Activated CD4-positive, alpha-beta T cell treated with anti-CD3 and anti-CD28 coated beads, Interleukin-2, amount 10 ng/mL, durations not matched to agents 24 days and 14 days (primary cell): ENCODE data around the gene FSCN2. TPM values are rescaled to one million over a fixed set of nuclear protein-coding genes. Genes with fewer than 3 reads are reported as not detected.

Experiments
- DNase-seq: peaks from one replicate; pipeline ENCODE4 v3.0.0; 2022
- H3K27ac Mint-ChIP-seq: one replicate; pipeline ENCODE4 v1.8.0; 2022; ENCODE audit warnings: mild to moderate bottlenecking, mixed read lengths
- H3K27me3 Mint-ChIP-seq: one replicate; pipeline ENCODE4 v1.8.0; 2022; ENCODE audit warnings: mixed read lengths
- H3K36me3 Mint-ChIP-seq: one replicate; pipeline ENCODE4 v1.8.0; 2022; ENCODE audit warnings: low read depth, mild to moderate bottlenecking, mixed read lengths
- H3K4me1 Mint-ChIP-seq: one replicate; pipeline ENCODE4 v1.8.0; 2021; ENCODE audit warnings: mixed read lengths
- H3K4me3 Mint-ChIP-seq: one replicate; pipeline ENCODE4 v1.8.0; 2022; ENCODE audit warnings: mild to moderate bottlenecking, moderate library complexity, mixed read lengths
- H3K9me3 Mint-ChIP-seq: one replicate; pipeline ENCODE4 v1.8.0; 2021; ENCODE audit warnings: mixed read lengths
- intact Hi-C: fragments of 100-400 bp; cut with micrococcal nuclease; formaldehyde crosslinking; loops from one replicate; pipeline ENCODE4 v1.15.1; 2023
- total RNA-seq: library from RNA; stranded (reverse); gene quantifications from 2 replicates; pipeline ENCODE4 v1.2.3, GENCODE V29; 2022

Gene FSCN2
- total RNA-seq, 1 donor from 2014 or later: 0.51 TPM

DNA sequence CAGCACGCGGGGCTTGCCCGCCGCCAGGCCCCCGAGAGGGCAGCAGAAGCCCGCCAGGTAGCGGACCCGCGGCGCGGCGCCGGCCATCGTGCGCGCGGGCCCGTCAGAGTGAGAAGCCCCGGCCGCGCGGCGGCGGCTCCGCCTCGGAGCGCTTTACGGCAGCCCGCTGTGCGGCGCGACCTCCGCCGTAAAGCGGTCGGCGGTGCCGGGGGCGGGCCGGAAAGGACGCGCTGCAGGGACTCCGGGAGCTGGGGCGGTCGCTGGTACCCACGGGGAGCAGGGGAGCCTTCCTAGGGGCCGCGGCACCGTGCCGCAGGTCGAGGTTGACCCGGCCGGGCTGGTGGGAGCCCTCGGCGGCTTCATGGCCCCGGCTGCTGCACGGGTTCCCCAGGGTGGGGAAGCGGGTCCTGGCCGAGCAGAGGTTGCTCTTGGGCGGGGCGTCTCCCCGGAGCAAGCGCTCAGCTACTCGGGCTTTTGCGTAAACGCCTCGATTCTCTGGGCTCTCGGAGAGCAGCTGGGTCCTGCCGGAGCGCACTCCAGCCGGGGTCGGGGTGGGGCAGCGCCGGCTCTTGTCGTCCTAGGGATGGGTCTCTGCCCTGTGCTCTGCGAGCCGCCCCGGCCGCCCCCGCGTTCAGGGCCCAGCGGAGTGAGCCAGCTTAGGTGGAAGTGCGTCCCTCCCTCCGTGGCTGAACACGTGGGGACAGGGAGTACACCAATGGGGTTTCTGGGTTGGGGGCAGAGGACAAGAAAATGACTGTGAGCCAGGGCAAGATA is 24.3 kb downstream of the FSCN2 start, which contains the start of gene FAAP100:
TSS of gene FAAP100 (minus strand) at position 110 of the 774 bp plus-strand sequence. CDS start at position 87, 23 bp downstream.
- intact Hi-C loops: loop anchor here (1.0 to 5.0 kb wide), 5 partner anchors 40 to 313 kb away; partner anchors contain the start of genes ACTG1, MRPL12, NDUFAF8 and TEPSIN
- Mint-ChIP-seq H3K36me3 (peaks cover 26% of the 10 kb centered on the region), H3K4me1 (peaks cover 24% of the 10 kb centered on the region), H3K27me3 (no peaks in the 10 kb centered on the region), H3K27ac (peak within 1 kb of the TSS; percentile 94), H3K9me3 (no peaks in the 10 kb centered on the region), H3K4me3 (peak within 1 kb of the TSS; percentile 91)
- DNase-seq: peak; percentile 96

DNA sequence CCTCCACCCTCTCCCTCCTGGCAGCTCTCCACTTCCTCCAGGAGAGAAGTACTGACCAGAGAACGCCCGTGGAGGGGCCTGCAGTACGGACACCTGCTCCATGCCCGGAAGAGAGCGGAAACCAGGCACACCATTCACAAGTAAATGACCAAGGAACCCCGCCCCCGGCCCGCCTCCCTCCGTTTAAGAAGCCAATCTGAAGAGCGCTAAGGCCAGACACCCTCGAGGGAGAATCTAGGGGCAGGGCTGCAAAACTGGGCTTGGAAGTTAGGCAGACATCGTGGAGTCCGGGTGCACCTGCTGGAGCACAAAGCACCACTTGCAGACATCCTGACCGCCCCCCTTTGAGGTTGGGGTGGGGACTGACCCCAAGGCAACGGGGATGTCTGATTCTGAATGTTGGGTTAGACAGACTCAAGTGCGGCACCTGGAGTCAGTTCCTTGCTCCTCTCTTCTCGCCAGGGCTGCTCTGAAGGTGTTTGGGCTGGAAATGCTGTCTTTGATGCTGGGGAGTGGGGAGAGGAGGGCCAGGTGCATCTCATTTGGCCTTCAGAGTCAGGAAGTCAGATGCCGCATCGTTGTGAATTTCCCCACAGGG is 24.9 kb downstream of the FSCN2 start:
- peak overlapping the region; percentile 94 for H3K27ac Mint-ChIP-seq
- peak overlapping the region; percentile 91 for H3K4me3 Mint-ChIP-seq
- H3K4me1 Mint-ChIP-seq: peaks cover 24% of the 10 kb centered on the region
- no peaks in the 10 kb centered on the region for H3K27me3 Mint-ChIP-seq
- intact Hi-C loops: loop anchor here (1.0 to 5.0 kb wide), 5 partner anchors 40 to 314 kb away; partner anchors contain the start of genes ACTG1, MRPL12, NDUFAF8 and TEPSIN
- H3K9me3 Mint-ChIP-seq: no peaks in the 10 kb centered on the region
- peak; percentile 92 for DNase-seq
- H3K36me3 Mint-ChIP-seq: peaks cover 31% of the 10 kb centered on the region

GRCh38 chr17:81553616-81554181 is 25.5 kb downstream of the FSCN2 start:
- Mint-ChIP-seq H3K9me3 (no peaks in the 10 kb centered on the region), H3K27ac (peak overlapping the region; percentile 94), H3K4me1 (peaks cover 24% of the 10 kb centered on the region), H3K36me3 (peaks cover 34% of the 10 kb centered on the region), H3K27me3 (no peaks in the 10 kb centered on the region), H3K4me3 (peak overlapping the region; percentile 91)
- intact Hi-C loops: loop anchor here (1.0 to 5.0 kb wide), 5 partner anchors 41 to 314 kb away; partner anchors contain the start of genes ACTG1, MRPL12, NDUFAF8 and TEPSIN
- DNase-seq: no peak

GRCh38 chr17:81556175-81556691 is 28.1 kb downstream of the FSCN2 start:
- Mint-ChIP-seq H3K9me3 (no peaks in the 10 kb centered on the region), H3K27me3 (no peaks in the 10 kb centered on the region), H3K4me1 (peaks cover 17% of the 10 kb centered on the region), H3K36me3 (peaks cover 25% of the 10 kb centered on the region), H3K4me3 (no peak overlapping the region), H3K27ac (no peak overlapping the region)
- intact Hi-C loops: no loop called here
- DNase-seq: no peak

- no peak overlapping the region for H3K27ac Mint-ChIP-seq
- H3K4me3 Mint-ChIP-seq: no peak overlapping the region
- peaks cover 23% of the 10 kb centered on the region for H3K36me3 Mint-ChIP-seq
- H3K27me3 Mint-ChIP-seq: no peaks in the 10 kb centered on the region
- H3K4me1 Mint-ChIP-seq: peaks cover 13% of the 10 kb centered on the region
- DNase-seq: no peak
- intact Hi-C loops: no loop called here
- no peaks in the 10 kb centered on the region for H3K9me3 Mint-ChIP-seq
These were observed 28.7 kb downstream of the FSCN2 start for GRCh38 chr17:81556863-81557262.

GRCh38 chr17:81557276-81558114 is 29.3 kb downstream of the FSCN2 start:
- Mint-ChIP-seq H3K4me1 (peaks cover 13% of the 10 kb centered on the region), H3K4me3 (no peak overlapping the region), H3K27ac (no peak overlapping the region), H3K36me3 (peaks cover 25% of the 10 kb centered on the region), H3K27me3 (no peaks in the 10 kb centered on the region), H3K9me3 (no peaks in the 10 kb centered on the region)
- DNase-seq: no peak
- intact Hi-C loops: no loop called here

DNA sequence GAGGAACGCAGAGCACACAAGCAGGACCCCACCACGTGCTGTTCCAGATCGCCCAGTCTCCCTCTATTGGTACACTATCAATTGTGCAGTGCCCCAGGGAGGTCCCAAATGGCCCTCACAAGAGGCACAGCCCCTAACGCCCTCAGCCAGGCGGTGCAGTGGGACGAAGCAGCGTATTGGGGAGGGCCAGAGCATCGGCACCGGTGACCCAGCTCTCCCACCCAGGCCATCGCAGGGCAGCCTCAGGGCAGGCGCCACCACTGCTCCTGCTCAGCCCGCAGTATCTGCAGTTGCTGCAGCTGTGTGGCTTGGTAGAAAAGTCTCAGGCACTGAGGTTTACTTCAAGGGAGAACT is 29.9 kb downstream of the FSCN2 start:
- peaks cover 13% of the 10 kb centered on the region for H3K4me1 Mint-ChIP-seq
- H3K27me3 Mint-ChIP-seq: no peaks in the 10 kb centered on the region
- peaks cover 28% of the 10 kb centered on the region for H3K36me3 Mint-ChIP-seq
- intact Hi-C loops: no loop called here
- H3K4me3 Mint-ChIP-seq: no peak overlapping the region
- H3K27ac Mint-ChIP-seq: no peak overlapping the region
- DNase-seq: no peak
- H3K9me3 Mint-ChIP-seq: no peaks in the 10 kb centered on the region

- no peak overlapping the region for H3K27ac Mint-ChIP-seq
These were observed 31.0 kb downstream of the FSCN2 start for GRCh38 chr17:81558941-81559806.

DNA sequence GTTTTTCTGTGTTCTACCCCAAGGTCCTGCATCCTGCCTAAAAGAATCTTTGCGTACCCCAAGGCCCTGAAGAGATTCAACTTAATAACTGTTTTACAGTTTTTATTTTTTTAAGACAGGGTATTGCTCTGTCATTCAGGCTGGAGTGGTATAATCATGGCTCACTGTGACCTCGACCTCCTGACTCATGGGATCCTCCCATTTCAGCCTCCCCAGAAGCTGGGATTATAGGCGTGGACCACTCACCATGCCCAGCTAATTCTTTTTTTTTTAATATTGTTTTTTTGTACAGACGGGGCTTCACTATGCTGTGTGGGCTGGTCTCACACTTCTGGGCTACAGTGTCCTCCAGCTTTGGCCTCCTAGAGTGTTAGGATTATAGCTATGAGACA is 33.3 kb downstream of the FSCN2 start:
- intact Hi-C loops: no loop called here
- H3K4me3 Mint-ChIP-seq: no peak overlapping the region
- no peaks in the 10 kb centered on the region for H3K4me1 Mint-ChIP-seq

More at GRCh38 chr17:81558941-81559806, 31.0 kb downstream of the FSCN2 start:
- intact Hi-C loops: no loop called here
- peaks cover 3% of the 10 kb centered on the region for H3K4me1 Mint-ChIP-seq
- H3K9me3 Mint-ChIP-seq: no peaks in the 10 kb centered on the region
- H3K27me3 Mint-ChIP-seq: no peaks in the 10 kb centered on the region
- DNase-seq: no peak
- peaks cover 27% of the 10 kb centered on the region for H3K36me3 Mint-ChIP-seq
- no peak overlapping the region for H3K4me3 Mint-ChIP-seq

DNA sequence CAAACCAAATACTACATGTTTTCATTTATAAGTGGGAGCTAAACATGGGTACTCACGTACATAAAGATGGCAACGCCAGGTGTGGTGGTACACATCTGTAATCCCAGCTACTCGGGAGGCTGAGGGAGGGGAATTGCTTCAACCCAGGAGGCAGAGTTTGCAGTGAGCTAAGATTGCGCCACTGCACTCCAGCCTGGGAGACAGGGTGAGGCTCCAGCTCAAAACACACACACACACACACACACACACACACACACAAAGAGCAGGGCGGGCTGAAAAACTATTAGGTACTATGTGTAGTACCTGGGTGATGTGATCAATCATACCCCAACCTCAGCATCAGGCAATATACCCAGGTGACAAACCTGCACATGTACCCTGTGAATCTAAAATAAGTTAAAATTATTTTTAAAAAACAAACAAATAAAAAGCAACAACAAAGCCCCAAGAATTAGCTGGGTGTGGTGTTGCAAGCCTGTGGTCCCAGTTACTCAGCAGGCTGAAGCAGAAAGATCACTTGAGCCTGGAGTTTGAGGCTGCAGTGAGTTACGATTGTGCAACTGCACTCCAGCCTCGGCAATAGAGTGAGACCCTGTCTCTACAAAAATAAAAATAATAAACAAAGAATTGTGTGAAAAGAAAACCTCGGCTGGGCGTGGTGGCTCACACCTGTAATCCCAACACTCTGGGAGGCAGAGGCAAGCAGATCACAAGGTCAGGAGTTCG is 35.8 kb downstream of the FSCN2 start:
- H3K27ac Mint-ChIP-seq: no peak overlapping the region
- no peak for DNase-seq
- H3K4me3 Mint-ChIP-seq: no peak overlapping the region
- H3K36me3 Mint-ChIP-seq: peaks cover 44% of the 10 kb centered on the region
- no peaks in the 10 kb centered on the region for H3K27me3 Mint-ChIP-seq
- H3K9me3 Mint-ChIP-seq: no peaks in the 10 kb centered on the region
- H3K4me1 Mint-ChIP-seq: no peaks in the 10 kb centered on the region
- intact Hi-C loops: no loop called here

More for the DNA sequence above, 33.3 kb downstream of the FSCN2 start:
- no peaks in the 10 kb centered on the region for H3K27me3 Mint-ChIP-seq
- peaks cover 41% of the 10 kb centered on the region for H3K36me3 Mint-ChIP-seq
- no peaks in the 10 kb centered on the region for H3K9me3 Mint-ChIP-seq
- no peak for DNase-seq
- H3K27ac Mint-ChIP-seq: no peak overlapping the region

DNA sequence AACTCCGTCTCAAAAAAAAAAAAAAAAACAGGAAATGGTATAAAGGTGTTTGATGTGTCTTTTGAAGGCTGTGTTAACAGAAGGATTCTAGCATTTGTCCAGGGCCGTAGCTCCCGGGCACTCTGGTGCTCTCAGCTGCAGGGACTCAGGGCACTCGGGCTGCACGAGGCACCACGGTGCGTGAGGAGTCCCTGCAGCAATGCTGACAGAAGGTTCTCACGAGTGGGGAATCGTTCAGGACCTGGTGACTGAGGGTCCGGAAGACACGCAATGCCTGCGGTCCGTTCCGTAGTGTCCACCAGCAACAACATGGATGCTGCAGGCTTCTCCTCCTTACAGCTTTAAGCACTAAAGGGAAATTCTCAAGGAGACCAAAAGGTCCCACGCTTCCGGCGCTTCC is 36.6 kb downstream of the FSCN2 start:
- Mint-ChIP-seq H3K36me3 (peaks cover 46% of the 10 kb centered on the region), H3K9me3 (no peaks in the 10 kb centered on the region), H3K4me1 (no peaks in the 10 kb centered on the region), H3K4me3 (no peak overlapping the region), H3K27ac (no peak overlapping the region), H3K27me3 (no peaks in the 10 kb centered on the region)
- intact Hi-C loops: no loop called here
- no peak for DNase-seq

- intact Hi-C loops: no loop called here
- no peak for DNase-seq
- no peaks in the 10 kb centered on the region for H3K4me1 Mint-ChIP-seq
- no peaks in the 10 kb centered on the region for H3K27me3 Mint-ChIP-seq
- no peak overlapping the region for H3K27ac Mint-ChIP-seq
- H3K4me3 Mint-ChIP-seq: no peak overlapping the region
- peaks cover 49% of the 10 kb centered on the region for H3K36me3 Mint-ChIP-seq
- no peaks in the 10 kb centered on the region for H3K9me3 Mint-ChIP-seq
These were observed 37.1 kb downstream of the FSCN2 start for GRCh38 chr17:81565231-81565630.
